Coronary artery (tissue), 2 donors: Measurements from ENCODE around the gene MAMLD1.

ENCODE experiments used
- DNase-seq: peaks from one replicate; pipeline ENCODE4 v3.0.0-alpha.2; 2017; ENCODE audit warnings: low spot score
- H3K27ac ChIP-seq, 2 donors: fragments of 200-600 bp; sonication (generic); one replicate each; pipeline ENCODE4 v1.5.1; 2016 to 2019
- H3K4me3 ChIP-seq: fragments of 200-600 bp; sonication (generic); 2 replicates; pipeline ENCODE4 v1.5.1; 2016; ENCODE audit warnings: mild to moderate bottlenecking, moderate library complexity
- CTCF ChIP-seq: fragments of 200-600 bp; sonication (generic); IDR thresholded peaks from one replicate; pipeline ENCODE4 v1.5.1; 2019; ENCODE audit warnings: antibody characterized with exemption

Gene MAMLD1

GRCh38 chrX:150411656-150412055 lies 48.5 kb downstream of the MAMLD1 start:
- Histone ChIP-seq H3K27ac (no peak overlapping the region), H3K4me3 (no peak overlapping the region)
- no peak for DNase-seq
- TF ChIP-seq CTCF = no peak

GRCh38 chrX:150414228-150414627 lies 51.1 kb downstream of the MAMLD1 start:
- no peak overlapping the region for H3K4me3 ChIP-seq
- H3K27ac ChIP-seq = no peak overlapping the region
- no peak for DNase-seq
- TF ChIP-seq CTCF = no peak

GRCh38 chrX:150416469-150416868 lies 53.4 kb downstream of the MAMLD1 start:
- H3K4me3 ChIP-seq = no peak overlapping the region
- DNase-seq = no peak
- H3K27ac ChIP-seq = no peak overlapping the region
- no peak for TF ChIP-seq CTCF

GRCh38 chrX:150421816-150422215 lies 58.7 kb downstream of the MAMLD1 start:
- no peak for TF ChIP-seq CTCF
- H3K27ac ChIP-seq = no peak overlapping the region
- no peak overlapping the region for H3K4me3 ChIP-seq
- no peak for DNase-seq

- Histone ChIP-seq H3K27ac (no peak overlapping the region), H3K4me3 (no peak overlapping the region)
- TF ChIP-seq CTCF = no peak
- DNase-seq = no peak
These were observed 66.5 kb downstream of the MAMLD1 start for GRCh38 chrX:150429594-150429993.

GRCh38 chrX:150436195-150436594 lies 73.1 kb downstream of the MAMLD1 start:
- Histone ChIP-seq H3K4me3 (no peak overlapping the region), H3K27ac (no peak overlapping the region)
- TF ChIP-seq CTCF = no peak
- no peak for DNase-seq

- no peak for TF ChIP-seq CTCF
- no peak for DNase-seq
- H3K4me3 ChIP-seq = no peak overlapping the region
- H3K27ac ChIP-seq = no peak overlapping the region
These were observed 75.0 kb downstream of the MAMLD1 start for GRCh38 chrX:150438165-150438564.
